Mucosa of descending colon (tissue), 3 donors: Measurements from ENCODE around the gene ELMO2. TPM values are rescaled to one million over a fixed set of nuclear protein-coding genes. Genes with fewer than 3 reads are reported as not detected.

Experiments
- ATAC-seq: fragments of 200-7000 bp; cut with Tn5 transposase; one replicate; pipeline ENCODE4 v1.9.1; 2020; ENCODE audit warnings: mild to moderate bottlenecking, moderate library complexity
- DNase-seq, 3 donors: peaks; one replicate each; pipeline ENCODE4 v3.0.0-alpha.2; 2020
- H3K36me3 ChIP-seq: fragments of 200-600 bp; one replicate; pipeline ENCODE4 v1.8.0; 2021; ENCODE audit warnings: low read depth, mild to moderate bottlenecking
- H3K4me1 ChIP-seq: fragments of 200-600 bp; one replicate; pipeline ENCODE4 v1.8.0; 2021; ENCODE audit warnings: low read depth, mild to moderate bottlenecking
- H3K4me3 ChIP-seq: fragments of 200-600 bp; one replicate; pipeline ENCODE4 v1.8.0; 2021; ENCODE audit warnings: mild to moderate bottlenecking
- H3K9me3 ChIP-seq: fragments of 200-600 bp; one replicate; pipeline ENCODE4 v1.8.0; 2021; ENCODE audit warnings: mild to moderate bottlenecking
- CTCF ChIP-seq: fragments of 200-600 bp; IDR thresholded peaks from one replicate; pipeline ENCODE4 v1.8.0; 2022; ENCODE audit warnings: antibody characterized with exemption, mild to moderate bottlenecking
- intact Hi-C, 2 donors: fragments of 100-400 bp; cut with DNase I in 1 of 2; cut with micrococcal nuclease in 1 of 2; formaldehyde crosslinking; loops; one replicate each; pipeline versions ENCODE4 v1.11.0 to v1.11.1; 2022; cut with DNase I, micrococcal nuclease
- long read RNA-seq, 2 donors: library from polyadenylated mRNA; unstranded; transcript quantifications; one replicate each; pipeline ENCODE4 v2.0.0, GENCODE V29; 2019 to 2021
- total RNA-seq, 3 donors: library from RNA; stranded (reverse); fragmentation: NEBNext Ultra II Directional in 2 of 3; extraction: Animal tissue kit (Norgen Biotek cat#: 25700) in 2 of 3; gene quantifications; one replicate each; pipeline versions ENCODE4 v1.2.1 to v1.2.4, GENCODE V29; 2021 to 2023
- donor health status: DM: no; HTN: no; CAD: no; lungs with moderate emphysema.
- donor health status: DM: no; HTN: no; CAD: no.
- donor health status: DM: no; HTN: yes; CAD: no.

The ELMO2 gene
- total RNA-seq, result 10 to 100 TPM; 21.2 to 46.6 (median 27.1) TPM
- long read RNA-seq, donor 1, transcript ELMO2-201 (22 exons, 3,669 nt), result major isoform, 10 of 50 reads
- long read RNA-seq, donor 1, partial matches to known transcripts, result 4 of 50 reads
- long read RNA-seq, donor 1, other reads (novel, unspliced or antisense), result 35 of 50 reads
- long read RNA-seq, donor 2, partial matches to known transcripts, result 1 of 2 reads
- long read RNA-seq, donor 2, other reads (novel, unspliced or antisense), result 1 of 2 reads

- no peaks in the 10 kb centered on the region for H3K9me3 ChIP-seq
- ATAC-seq (peak; percentile 93), DNase-seq (peak; percentile 96 to 99 (median 97))
- peaks cover 35% of the 10 kb centered on the region for H3K4me1 ChIP-seq
- intact Hi-C loops, result no loop called here
- peak within 1 kb of the TSS; percentile 80 for H3K4me3 ChIP-seq
- TF ChIP-seq CTCF, result peak; percentile 9
- no peaks in the 10 kb centered on the region for H3K36me3 ChIP-seq
Measured at GRCh38 chr20:46406200-46406985, at the start of gene ELMO2. TSS of gene ELMO2 (minus strand) at chr20:46406615. CDS start at chr20:46394482, 12,133 bp downstream.

- Histone ChIP-seq H3K9me3 (no peaks in the 10 kb centered on the region), H3K4me1 (no peaks in the 10 kb centered on the region), H3K4me3 (no peak overlapping the region), H3K36me3 (no peaks in the 10 kb centered on the region)
- no peak for TF ChIP-seq CTCF
- DNase-seq (no peak), ATAC-seq (no peak)
- intact Hi-C loops, result no loop called here
Measured at GRCh38 chr20:46455729-46456128, 49.3 kb upstream of the ELMO2 start.

GRCh38 chr20:46446851-46447250 is 40.4 kb upstream of the ELMO2 start:
- ATAC-seq, result no peak
- no peak for DNase-seq
- H3K4me1 ChIP-seq, result no peaks in the 10 kb centered on the region
- no peaks in the 10 kb centered on the region for H3K9me3 ChIP-seq
- H3K36me3 ChIP-seq, result no peaks in the 10 kb centered on the region
- TF ChIP-seq CTCF, result no peak
- no peak overlapping the region for H3K4me3 ChIP-seq
- intact Hi-C loops, result no loop called here

- DNase-seq (no peak), ATAC-seq (no peak)
- Histone ChIP-seq H3K9me3 (no peaks in the 10 kb centered on the region), H3K4me1 (no peaks in the 10 kb centered on the region), H3K36me3 (no peaks in the 10 kb centered on the region), H3K4me3 (no peak overlapping the region)
- TF ChIP-seq CTCF, result no peak
- intact Hi-C loops, result no loop called here
Measured at GRCh38 chr20:46439837-46440236, 33.4 kb upstream of the ELMO2 start.

- no peak for TF ChIP-seq CTCF
- DNase-seq (peak in 1 of 3 donors; percentile 4), ATAC-seq (no peak)
- no peaks in the 10 kb centered on the region for H3K36me3 ChIP-seq
- no peak overlapping the region for H3K4me3 ChIP-seq
- intact Hi-C loops, result no loop called here
- H3K9me3 ChIP-seq, result no peaks in the 10 kb centered on the region
- H3K4me1 ChIP-seq, result no peaks in the 10 kb centered on the region
Measured at GRCh38 chr20:46438156-46438750, 31.8 kb upstream of the ELMO2 start.
